Activated gamma-delta T cell treated with anti-CD3 and anti-CD28 coated beads, Interleukin-2, amount 50 U/mL, for 16 hours (primary cell): ENCODE results near the gene SLC24A3.
A peak's percentile ranks its signal among the peaks of the same experiment; 100 is the strongest.

Experiments used
- DNase-seq: peaks from one replicate; pipeline ENCODE4 v3.0.0-alpha.2; 2020; ENCODE audit warnings: low read depth

The SLC24A3 gene

DNA sequence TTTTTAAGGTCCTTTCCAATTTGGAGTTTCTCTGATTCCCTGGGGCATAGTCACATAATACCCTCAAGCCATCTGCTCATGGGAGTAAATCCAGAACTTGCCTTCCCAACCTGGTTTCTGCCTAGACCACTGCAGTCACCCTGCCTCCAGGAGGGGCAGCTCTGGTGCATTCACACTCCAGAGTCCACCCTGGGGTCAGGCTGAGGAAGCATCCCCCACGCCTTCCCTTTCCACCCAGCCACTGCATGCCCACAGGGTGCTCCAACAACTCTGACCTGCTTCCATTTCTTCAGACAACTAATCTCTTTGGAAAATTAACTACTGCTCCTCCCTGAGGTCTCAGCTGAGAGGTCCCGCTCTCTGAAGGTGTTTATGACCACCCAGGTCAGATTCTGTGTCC is 334.2 kb downstream of the SLC24A3 start:
- no peak for DNase-seq

DNA sequence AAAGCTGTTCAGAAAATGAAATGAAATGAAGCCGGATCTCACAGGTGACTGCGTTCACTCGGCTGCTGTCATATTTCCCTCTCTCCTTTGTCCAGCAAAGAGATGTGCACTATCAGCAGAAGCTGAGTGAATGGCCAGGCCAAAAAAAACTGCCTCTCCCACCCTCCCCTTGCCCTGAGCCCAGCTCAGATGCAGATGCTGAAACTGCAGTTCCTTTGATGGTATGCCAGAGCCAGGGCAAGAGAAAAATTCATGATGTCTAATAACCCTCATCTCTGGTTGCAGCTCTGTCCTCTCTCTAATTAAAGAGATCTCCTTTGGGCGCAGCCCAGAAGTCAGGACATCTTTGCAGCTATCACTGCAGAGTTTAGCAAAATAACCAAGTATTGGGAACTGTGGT is 335.1 kb downstream of the SLC24A3 start:
- no peak for DNase-seq

DNA sequence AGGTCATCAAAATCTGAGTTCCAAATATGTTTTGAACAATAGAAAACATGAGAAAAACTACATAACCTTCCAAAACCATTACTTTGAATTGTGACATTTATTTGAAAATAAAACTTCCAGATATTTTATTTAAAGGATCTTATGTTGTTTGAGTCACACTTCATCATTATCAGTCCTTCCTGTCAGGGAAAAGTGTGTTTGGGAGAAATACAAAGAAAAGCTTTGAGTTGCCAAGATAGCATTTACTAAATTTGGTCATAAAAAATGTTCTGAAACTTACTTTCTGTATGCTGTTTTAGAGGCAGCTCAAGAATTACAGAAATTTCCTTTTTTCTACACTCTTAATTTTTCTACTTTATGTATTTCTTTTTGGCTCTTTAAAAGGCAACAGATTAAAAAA is 337.5 kb downstream of the SLC24A3 start:
- no peak for DNase-seq

DNA sequence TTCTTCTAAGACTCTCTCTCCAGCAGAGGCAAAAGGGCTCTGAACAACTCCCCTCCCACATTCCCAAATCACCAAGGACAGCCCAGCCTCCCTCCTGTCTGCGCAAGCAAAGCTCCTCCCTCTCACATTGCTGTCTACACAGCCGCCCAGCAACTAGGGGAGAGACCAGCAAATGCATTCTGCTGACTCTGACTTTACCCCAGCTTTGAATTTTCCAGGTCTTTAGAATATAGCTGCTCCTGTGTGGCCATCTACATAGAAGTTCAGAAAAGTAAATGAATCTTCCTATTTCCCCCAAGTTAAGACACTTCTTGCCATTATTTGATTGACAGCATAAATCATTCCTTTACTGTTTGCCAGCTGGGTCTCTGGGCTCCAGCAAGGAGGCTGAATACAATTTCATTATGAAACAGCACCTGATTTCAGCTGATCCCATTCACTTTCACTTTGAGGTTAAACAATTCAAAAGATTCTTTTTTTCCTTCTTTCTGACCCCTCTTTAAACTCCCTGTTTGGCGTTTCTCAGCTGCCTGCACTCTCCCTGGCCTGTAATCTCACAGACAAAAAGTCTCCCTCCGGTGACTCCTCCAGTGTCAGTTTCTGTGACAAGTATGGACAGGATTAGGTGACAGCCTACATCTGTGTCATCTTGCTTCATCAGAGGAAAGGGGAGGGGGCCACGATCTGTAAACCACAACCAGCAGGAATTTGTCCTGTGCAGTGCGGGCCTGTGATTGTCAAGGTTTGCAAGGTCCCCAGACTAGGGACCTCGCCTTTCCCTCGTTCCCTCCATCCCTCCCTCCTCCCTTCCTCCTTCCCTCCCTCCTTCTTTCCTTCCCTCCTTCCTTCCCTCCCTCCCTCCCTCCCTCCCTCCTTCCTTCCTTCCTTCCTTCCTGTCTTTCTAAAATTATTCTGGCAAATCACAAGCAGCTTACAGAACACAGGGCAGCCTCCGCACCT is 340.1 kb downstream of the SLC24A3 start:
- no peak for DNase-seq

DNA sequence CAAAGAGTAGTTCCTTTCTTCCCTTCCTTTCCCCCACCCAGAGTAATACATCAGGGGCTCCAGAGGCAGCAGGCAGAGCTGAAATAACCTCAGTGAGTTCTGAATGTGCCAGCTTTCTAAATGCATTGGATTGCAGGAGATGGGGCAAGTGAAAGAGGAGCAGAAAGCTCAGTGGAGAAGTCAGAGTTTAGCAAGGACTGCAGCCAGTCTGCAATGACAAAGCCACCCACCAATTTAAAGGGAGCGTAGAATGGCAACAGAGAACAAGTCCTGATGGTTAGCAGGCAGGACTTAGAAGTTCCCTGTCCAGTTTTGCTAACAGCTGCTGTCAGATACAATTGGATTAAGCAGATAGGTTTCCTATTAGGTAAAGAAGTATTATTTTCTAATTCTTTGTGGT is 342.2 kb downstream of the SLC24A3 start:
- no peak for DNase-seq

DNA sequence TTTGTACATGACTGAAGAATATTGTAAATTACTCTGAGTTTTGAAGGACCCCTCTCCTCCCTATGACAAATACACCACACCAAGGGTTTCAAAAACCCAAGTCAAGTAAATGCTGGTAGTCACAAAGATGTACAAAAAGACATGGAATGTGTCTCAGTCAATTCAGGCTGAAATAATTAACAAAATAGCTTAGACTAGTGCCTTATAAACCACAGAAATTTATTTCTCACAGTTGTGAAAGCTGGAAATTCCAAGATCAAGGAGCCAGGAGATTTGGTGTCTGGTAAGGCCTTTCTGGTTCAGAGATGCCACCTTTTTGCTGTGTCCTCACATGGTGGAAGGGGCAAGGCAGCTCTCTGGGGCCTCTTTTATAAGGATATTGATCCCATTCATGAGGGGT is 343.3 kb downstream of the SLC24A3 start:
- no peak for DNase-seq

DNA sequence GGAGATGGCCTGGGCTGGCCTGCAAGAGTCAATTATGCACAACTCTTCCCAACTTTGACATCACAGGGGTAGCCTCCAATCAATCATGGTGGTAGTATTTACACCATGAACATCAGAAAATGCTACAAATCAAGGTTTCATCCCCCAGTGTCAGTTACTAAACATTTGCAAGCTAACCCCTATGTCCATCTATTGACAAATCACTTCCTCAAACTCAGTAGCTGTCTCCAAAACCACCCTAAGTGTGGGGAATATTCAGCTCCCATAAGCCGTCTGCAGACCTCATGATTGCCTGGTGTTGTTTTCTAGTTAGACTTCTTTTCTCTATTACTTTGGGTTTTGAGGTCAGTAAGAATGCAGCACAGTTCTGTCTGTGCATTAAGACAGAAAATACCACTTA is 344.8 kb downstream of the SLC24A3 start:
- no peak for DNase-seq

DNA sequence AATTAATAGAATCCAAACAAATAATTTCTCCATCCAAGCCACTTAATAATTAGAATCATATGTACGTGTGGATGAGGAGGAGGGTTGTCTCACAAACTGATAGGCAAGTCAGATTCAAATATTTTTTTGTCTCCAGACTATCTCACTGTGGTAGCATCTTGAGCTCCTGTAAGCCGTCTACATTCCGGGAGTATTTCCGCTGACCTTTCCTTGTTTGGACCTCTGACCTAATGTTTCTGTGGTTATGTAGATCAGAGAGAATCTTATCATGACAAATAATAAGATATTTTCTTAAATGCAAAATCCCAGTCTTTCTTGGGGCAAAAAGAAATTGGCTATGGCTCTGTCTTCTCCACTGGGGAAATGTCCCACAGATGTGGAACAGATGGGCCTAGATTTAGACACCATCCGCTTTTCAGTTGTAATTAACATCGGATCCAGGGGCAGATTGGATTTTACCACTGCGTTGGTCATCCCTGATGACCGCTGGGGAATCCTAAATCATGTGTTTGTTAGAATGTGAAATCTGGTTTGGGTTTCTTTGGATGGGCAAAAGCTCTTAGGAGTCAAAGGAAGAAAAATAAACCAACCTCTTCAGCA is 348.5 kb downstream of the SLC24A3 start:
- no peak for DNase-seq

DNA sequence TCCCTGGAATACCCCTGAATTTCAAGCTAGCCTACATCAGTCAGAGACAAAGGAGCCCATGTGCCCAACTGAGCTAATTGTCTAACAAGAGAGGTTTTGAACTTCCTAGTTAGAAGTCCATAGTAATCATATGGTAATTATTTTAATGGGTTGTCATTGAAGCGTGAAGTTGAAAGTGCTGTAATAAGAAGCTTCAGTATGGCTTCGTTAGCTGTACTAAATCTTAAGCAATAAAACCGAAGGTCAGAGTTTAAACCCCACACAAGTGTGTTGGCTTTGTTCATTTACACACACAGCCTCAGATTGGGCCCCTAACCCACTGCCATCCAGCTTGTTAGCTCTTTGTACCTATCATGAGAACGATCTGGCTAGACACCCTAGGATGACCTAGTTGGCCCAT is 350.0 kb downstream of the SLC24A3 start:
- no peak for DNase-seq

DNA sequence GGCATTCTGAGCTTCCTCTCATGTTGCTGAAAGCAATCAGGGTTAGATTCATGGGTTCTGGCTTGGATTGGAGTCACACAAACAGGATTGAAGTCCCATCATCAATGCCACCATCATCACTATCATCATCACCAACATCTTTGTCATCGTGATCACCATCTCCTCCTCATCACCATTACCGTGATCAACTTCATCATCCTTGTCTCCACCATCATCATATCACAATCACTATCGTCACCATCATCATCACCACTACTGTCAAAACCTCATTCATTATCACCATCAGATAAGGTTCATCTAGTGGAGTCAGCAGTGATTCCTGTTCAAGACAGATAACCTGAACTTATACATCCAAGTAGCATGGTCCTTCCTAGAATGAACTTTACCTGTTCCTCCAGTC is 351.8 kb downstream of the SLC24A3 start:
- no peak for DNase-seq

DNA sequence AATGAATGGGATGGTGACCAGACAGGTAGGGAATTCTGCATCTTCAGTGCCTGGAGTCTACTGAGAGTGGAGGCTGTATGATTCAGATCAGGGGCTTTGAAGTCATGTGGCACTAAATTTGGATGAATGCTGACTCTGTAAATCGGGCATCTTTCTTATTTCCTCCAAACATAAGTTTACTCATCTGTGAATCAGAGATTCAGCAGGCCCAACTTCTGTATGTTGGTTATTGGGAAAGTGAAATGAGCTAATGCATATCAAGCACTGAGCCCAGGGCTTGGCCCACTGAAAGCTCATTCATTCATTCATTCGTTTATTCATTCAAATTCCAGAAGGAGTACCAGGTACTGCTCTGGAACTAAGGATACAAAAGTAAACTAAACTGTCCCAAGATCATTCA is 353.3 kb downstream of the SLC24A3 start:
- DNase-seq = no peak

DNA sequence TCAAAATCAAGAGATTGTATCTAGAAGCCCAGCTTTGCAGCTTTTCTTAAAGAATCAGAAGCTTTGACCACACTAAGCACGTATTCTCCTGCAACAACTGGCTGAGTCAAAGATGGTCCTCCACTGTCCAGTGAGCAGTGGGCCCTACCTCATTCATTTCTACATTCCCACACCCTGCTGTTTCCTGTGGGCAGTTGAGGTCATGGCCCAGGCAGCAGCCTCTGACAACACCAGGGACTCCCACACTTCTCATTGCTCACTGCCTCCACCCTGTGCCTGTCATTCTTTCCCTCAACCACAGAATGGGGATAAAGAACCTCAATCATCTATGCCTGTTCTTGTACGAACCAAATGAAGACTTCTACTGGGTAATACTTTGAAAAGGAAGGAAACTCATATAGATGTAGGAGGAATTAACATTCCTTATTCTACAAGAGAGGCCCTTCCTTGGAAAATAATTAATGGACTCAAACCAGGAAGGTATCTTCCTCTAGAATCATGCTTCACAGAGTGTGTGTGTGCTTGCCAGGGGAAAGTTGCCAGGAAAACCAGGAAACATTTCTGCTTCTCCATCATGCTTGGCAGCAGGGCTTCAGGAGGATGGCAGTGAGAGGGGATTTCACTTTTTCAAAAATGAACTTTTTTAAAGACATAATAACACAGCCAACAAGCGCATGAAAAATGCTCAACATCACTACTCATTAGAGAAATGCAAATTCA is 353.9 kb downstream of the SLC24A3 start:
- no peak for DNase-seq

DNA sequence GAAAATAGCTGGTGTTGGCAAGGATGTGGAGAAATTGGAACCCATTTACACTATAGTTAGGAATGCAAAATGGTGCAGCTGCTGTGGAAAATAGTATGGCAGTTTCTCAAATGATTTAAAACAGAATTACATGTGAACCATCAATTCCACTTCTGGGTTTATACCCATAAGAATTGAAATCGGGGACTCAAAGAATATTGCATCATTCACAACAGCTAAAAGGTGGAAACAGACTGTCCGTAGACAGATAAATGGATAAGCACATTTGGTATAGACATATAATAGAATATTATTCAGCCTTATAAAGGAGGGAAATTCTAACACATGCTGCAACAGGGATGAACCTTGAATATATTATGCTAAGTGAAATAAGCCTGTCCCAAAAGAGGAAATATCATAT is 355.7 kb downstream of the SLC24A3 start:
- DNase-seq = no peak

DNA sequence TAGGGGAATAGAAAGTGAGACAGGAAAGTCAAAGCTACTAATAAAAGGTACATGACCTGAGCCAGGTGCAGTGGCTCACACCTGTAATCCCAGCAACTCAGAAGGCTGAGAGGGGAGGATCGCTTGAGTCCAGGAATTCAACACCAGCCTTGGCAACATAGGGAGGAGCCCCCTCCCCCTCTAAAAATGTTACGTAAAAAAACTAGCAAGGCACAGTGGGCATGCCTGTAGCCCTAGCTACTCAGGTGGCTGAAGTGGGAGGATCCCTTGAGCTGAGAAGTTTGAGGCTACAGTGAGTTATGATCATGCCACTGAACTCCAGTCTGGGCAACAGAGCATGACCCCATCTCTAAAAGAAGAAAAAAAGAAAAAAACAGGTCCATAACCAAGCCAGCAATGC is 359.6 kb downstream of the SLC24A3 start:
- DNase-seq = no peak

DNA sequence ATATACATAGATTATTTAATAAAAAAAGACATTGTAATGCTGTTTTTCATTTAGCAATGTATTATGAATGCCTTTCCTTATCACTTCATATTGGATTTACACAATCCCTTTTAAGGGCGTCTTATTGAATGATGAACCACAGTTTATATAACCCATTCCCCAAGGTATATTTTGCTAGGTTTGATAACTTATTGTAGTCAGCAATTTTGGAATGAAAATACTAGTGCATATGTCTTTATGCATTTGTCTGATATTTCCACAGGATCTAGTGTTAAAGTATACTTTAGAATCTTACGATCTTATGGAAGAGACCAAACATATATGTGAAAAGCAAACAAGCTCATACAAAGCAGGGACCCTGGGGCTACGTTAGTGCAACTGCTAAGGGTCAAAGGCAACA is 365.2 kb downstream of the SLC24A3 start:
- no peak for DNase-seq

DNA sequence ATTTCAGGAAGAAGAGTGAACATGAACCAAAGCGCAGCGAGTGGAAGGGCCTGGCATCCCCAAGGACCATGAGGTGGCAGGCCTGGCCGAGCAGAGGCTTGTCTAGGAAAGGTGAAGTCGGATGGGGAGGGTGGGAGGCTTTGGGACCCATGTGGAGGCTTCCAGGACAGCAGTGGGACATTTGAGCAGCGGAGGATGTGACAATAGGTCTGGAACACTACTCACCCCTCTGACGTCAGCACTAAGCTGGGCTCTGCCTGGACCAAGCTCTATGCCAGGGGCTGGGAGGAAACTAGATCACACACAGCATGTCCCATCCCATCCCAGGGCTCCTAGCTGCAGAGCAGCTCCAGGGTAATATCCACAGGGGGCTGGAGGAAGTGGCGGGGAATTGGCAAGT is 370.3 kb downstream of the SLC24A3 start:
- no peak for DNase-seq

DNA sequence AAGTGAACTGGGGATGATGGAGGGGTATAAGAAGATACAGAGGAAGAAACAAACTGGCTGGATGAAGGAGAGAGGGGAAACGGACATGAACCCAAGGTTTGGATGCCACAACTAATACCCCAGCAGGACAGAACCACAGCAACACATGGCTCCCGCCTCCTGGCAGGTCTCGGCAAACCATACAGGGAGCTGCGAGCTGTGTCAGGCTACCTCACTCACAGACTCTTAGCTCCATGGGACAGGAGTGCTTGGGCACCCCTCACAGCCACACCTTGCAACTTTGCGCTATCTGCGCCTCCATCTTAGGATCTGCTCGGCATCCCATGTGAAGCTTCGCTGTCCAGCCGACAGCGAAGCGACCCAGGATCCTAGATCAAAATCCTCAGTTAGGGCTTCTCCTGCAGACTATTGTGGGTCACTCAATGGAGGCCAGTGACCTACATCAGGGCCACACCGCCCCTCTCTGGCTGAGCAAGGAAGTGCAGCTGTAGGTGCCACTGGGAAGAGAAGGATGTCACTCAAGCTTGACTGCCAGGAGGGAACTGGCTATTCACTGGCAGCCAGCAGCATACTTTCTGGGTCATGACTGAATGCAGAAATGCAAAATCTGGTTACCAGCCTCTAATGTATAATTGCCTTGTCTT is 371.2 kb downstream of the SLC24A3 start:
- DNase-seq = peak; percentile 2

DNA sequence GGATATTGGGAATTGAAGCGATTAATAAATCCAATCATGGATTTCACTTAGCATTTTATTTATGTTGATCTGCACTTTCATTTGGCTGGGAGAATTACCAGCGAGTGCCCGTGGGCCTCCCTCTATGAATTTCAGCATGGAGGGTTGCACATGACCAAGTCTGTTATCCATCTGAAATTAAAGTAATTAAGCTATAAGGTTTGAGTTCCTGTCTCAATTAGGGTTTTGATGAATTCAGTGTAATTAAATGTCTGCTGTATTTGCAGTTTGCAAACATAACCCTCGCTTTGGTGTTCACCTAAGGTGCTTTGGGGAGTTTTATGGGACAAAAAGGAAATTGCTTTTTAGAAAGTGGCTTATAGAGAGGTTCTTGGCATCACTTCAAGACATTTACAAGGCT is 375.8 kb downstream of the SLC24A3 start:
- no peak for DNase-seq

DNA sequence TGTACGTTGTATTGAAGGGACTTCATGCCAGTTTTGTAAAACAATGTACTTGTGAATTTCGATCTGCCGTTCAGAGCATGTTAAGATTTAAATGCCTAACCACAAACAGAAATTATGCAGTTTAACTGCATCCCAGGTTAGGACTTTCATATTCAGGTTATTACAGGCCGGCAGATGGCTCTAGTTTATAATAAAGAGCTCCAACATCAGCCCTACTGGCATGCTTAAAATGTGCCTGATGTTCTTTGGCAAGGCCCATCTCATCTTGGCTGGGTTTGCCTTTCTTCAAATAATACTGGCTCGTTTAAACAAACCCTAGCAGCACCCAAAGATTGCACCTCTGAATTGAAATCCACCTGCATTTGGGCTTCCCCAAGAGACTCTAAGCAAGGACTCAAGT is 376.3 kb downstream of the SLC24A3 start:
- DNase-seq = no peak

DNA sequence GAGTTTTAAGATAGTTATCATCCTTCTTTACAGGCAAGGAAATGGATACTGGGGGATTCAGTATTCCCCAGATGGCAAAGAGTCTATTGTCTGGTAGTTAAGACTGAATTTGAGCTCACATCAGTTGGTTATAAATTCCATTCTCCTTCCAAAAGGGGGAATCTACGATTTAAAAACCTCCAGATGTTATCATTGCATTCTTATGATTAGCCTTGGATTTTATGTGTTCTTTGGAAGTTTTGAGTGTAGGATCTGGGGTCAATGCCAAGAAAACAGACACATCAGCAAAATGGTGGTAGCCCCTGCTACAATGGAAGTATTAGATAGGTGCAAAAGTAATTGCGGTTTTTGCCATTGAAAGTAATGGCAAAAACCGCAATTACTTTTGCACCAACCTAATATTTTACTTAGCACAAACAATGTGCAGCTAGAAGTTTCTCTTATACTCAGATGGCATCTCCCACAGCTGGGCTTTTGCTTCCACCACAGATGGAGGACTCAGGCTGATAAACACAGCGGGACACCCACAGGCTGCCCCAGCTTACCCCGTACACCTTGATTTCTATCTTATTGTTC is 377.4 kb downstream of the SLC24A3 start:
- no peak for DNase-seq

DNA sequence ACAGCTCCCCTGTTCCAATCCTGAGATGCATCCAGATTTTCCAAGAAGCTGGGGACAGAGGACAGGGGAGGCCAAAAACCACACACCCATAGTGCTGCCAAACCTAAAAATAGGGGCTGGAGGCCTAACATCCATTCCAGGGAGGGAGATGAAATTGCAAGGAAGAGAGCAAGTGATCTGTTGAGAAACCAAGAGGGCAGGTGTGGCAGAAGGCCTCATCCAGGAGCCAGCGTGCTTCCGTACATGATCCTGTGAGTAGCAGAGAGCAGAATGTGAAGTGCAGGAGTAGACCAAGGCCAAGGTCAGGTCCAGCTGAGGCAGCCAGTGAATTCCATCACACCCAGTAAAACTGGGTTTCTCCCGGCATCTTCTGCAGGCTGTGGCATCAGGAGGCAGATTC is 377.9 kb downstream of the SLC24A3 start:
- no peak for DNase-seq

DNA sequence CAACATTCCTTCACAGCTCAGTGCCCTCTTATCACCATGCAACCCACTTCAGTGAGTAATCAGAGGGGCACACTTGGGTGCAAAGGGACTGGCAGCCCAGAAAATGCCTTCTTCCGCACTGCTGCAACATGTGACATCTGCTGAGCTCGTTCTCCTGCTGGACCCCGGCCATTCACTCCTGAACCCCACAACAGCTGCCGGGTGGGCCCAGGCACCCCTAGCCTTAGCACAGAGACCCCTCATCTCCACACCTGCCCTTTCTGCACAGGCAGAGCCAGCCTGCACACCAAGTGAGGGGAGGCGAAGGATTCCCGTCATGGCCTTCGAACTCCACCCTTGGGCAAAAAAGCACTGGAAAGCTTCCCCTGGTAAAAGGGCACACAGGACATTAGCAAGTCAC is 381.3 kb downstream of the SLC24A3 start:
- DNase-seq = no peak
